ENCODE data around the gene CSTA. TPM values are rescaled to one million over a fixed set of nuclear protein-coding genes. Genes with fewer than 3 reads are reported as not detected.
A peak's percentile ranks its signal among the peaks of the same experiment; 100 is the strongest.

Gene CSTA
- total and polyA plus RNA-seq, 2 of the 13 experiments (the other 11 are each of a cell fraction or from before 2014, with no cell fraction given), result 3.9 to 11.0 TPM

- TF ChIP-seq TBX2 (CRISPR knock-in tag; IDR thresholded peaks at IDR 0.05; ENCODE audit: borderline replicate concordance) (peak; percentile 87), ARID5B (CRISPR knock-in tag; IDR thresholded peaks at IDR 0.05) (peak; percentile 99), HNF4A (CRISPR knock-in tag; IDR thresholded peaks at IDR 0.05) (peak; percentile 99), TFDP2 (CRISPR knock-in tag; IDR thresholded peaks at IDR 0.05) (peak; percentile 32; the same call in 1 of the 2 replicates), CCDC6 (CRISPR knock-in tag; IDR thresholded peaks at IDR 0.05) (peak; percentile 48; the same call in 1 of the 2 replicates), HDAC2 (CRISPR knock-in tag; IDR thresholded peaks at IDR 0.05) (peak; percentile 97), JUN (CRISPR knock-in tag; IDR thresholded peaks at IDR 0.05) (peak; percentile 98), MEF2D (CRISPR knock-in tag; IDR thresholded peaks at IDR 0.05) (peak; percentile 88), NFE2L2 (IDR thresholded peaks at IDR 0.05; ENCODE audit: low read length) (peak; percentile 82), ZMYM4 (CRISPR knock-in tag; IDR thresholded peaks at IDR 0.05) (peak; percentile 88), FOXJ3 (CRISPR knock-in tag; IDR thresholded peaks at IDR 0.05; ENCODE audit: borderline replicate concordance) (peak; percentile 93; the same call in 1 of the 2 replicates), BCL6 (CRISPR knock-in tag; IDR thresholded peaks at IDR 0.05) (peak; percentile 85), ATF1 (CRISPR knock-in tag; IDR thresholded peaks at IDR 0.05) (peak; percentile 44; the same call in 1 of the 2 replicates), ARID3A (IDR thresholded peaks at IDR 0.05; ENCODE audit: low read depth, low read length) (peak; percentile 79; the same call in 1 of the 2 replicates), RXRA (CRISPR knock-in tag; IDR thresholded peaks at IDR 0.05) (peak; percentile 46; the same call in 1 of the 2 replicates), NFYB (CRISPR knock-in tag; IDR thresholded peaks at IDR 0.05) (peak; percentile 15; the same call in 1 of the 2 replicates), NR2F6 (IDR thresholded peaks at IDR 0.05) (peak; percentile 83), NR2F6 (CRISPR knock-in tag; IDR thresholded peaks at IDR 0.05) (peak; percentile 86), NFE2 (CRISPR knock-in tag; IDR thresholded peaks at IDR 0.05) (peak; percentile 80; the same call in 1 of the 2 replicates), ZBTB34 (CRISPR knock-in tag; IDR thresholded peaks at IDR 0.05) (peak; percentile 69; the same call in 1 of the 2 replicates), KLF11 (CRISPR knock-in tag; IDR thresholded peaks at IDR 0.05) (0 out of 2 replicates have a peak, but pooled peaks have one; percentile 46), FOXK1 (CRISPR knock-in tag; IDR thresholded peaks at IDR 0.05; ENCODE audit: borderline replicate concordance, low read depth) (peak; percentile 78), LCORL (IDR thresholded peaks at IDR 0.05) (0 out of 2 replicates have a peak, but pooled peaks have one; percentile 17), LCORL (CRISPR knock-in tag; IDR thresholded peaks at IDR 0.05) (peak; percentile 94)
These were observed 40.7 kb downstream of the CSTA start (continued) for GRCh38 chr3:122365582-122366378.

All from HepG2 (cell line).